Measurements from ENCODE around the gene SPG7. TPM values are rescaled to one million over a fixed set of nuclear protein-coding genes. Genes with fewer than 3 reads are reported as not detected.
A peak's percentile ranks its signal among the peaks of the same experiment; 100 is the strongest.

The SPG7 gene
- total and polyA plus RNA-seq, 8 donors = 25.7 to 212 (median 51.1) TPM

- no peaks in the 10 kb centered on the region for H3K9me3 ChIP-seq
- H3K4me1 ChIP-seq = no peaks in the 10 kb centered on the region
- FAIRE-seq (no peak), DNase-seq (peak in 1 of 6 donors; percentile 51), ATAC-seq (peak in 3 of 4 donors; percentile 35 to 72 (median 68))
- H3K27ac ChIP-seq = no peak overlapping the region
- no peaks in the 10 kb centered on the region for H3K36me3 ChIP-seq
- no peaks in the 10 kb centered on the region for H3K27me3 ChIP-seq
- intact Hi-C loops (cut with DNase I) = no loop called here
- no peak for TF ChIP-seq CTCF (IDR thresholded peaks at IDR 0.05)
- 37 to 41% methylated on average over 21 to 22 of the region's 22 CpGs for WGBS, 2 donors
- H3K4me3 ChIP-seq = no peak overlapping the region
Observed at GRCh38 chr16:89602273-89602951, 94.2 kb downstream of the SPG7 start.

DNA sequence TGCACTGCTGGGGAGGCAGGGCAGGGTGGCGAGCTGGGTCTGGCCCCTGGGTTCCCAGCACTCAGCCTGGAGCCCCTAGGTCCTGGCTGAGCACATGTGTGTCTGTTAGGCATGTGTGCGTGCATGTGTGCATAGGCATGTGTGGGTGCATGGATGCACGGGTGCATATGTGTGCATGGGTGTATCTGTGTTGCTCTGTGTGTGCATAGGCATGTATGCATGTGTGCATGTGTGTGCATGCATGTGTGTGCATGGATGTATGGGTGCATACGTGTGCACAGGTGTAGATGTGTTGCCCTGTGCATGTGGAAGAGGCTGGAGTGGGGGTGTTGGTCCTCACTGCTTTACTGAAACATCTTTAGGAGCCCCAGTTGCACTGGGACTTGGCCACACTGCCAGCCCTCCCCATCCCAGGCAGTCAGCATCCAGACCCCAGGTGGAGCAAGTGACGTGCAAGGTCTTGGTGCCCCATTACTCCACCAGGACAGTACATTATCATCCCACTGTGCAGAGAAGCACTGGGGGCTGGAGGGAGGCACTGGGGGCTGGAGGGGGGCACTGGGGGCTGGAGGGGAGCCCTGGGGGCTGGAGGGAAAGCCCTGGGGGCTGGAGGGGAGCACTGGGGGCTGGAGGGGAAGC is 94.9 kb downstream of the SPG7 start:
- Histone ChIP-seq H3K4me3 (no peak overlapping the region), H3K27me3 (no peaks in the 10 kb centered on the region), H3K9me3 (no peaks in the 10 kb centered on the region), H3K36me3 (no peaks in the 10 kb centered on the region), H3K4me1 (no peaks in the 10 kb centered on the region), H3K27ac (no peak overlapping the region)
- DNase-seq = no peak
- FAIRE-seq = no peak
- no peak for TF ChIP-seq CTCF (IDR thresholded peaks at IDR 0.05)
- ATAC-seq = no peak
- intact Hi-C loops (cut with DNase I) = no loop called here
- 74 to 78% methylated on average over 5 of the region's 5 CpGs for WGBS, 2 donors

GRCh38 chr16:89604764-89605163 is 96.6 kb downstream of the SPG7 start:
- no peak for TF ChIP-seq CTCF (IDR thresholded peaks at IDR 0.05)
- no peak for ATAC-seq
- FAIRE-seq = no peak
- intact Hi-C loops (cut with DNase I) = no loop called here
- no peak overlapping the region for H3K4me3 ChIP-seq
- no peaks in the 10 kb centered on the region for H3K4me1 ChIP-seq
- no peaks in the 10 kb centered on the region for H3K27me3 ChIP-seq
- 74 to 75% methylated on average over 16 of the region's 16 CpGs for WGBS, 2 donors
- H3K9me3 ChIP-seq = no peaks in the 10 kb centered on the region
- no peaks in the 10 kb centered on the region for H3K36me3 ChIP-seq
- no peak overlapping the region for H3K27ac ChIP-seq
- DNase-seq = no peak

- FAIRE-seq = no peak
- Histone ChIP-seq H3K9me3 (no peaks in the 10 kb centered on the region), H3K36me3 (no peaks in the 10 kb centered on the region), H3K4me1 (no peaks in the 10 kb centered on the region), H3K27me3 (no peaks in the 10 kb centered on the region), H3K4me3 (no peak overlapping the region), H3K27ac (no peak overlapping the region)
- intact Hi-C loops (cut with DNase I) = no loop called here
- WGBS, 2 donors = 85 to 89% methylated on average over 34 of the region's 34 CpGs
- no peak for DNase-seq
- no peak for TF ChIP-seq CTCF (IDR thresholded peaks at IDR 0.05)
- no peak for ATAC-seq
Observed at GRCh38 chr16:89605186-89605970, 97.2 kb downstream of the SPG7 start.

All from pancreas (tissue), 10 donors.